HG03460 (cell line): ENCODE results near the gene TMEM263.
"Not testable (repeated sequence)": the region's sequence is repeated elsewhere in the genome, so short reads cannot be mapped to it uniquely, and the experiment has no call there.

Experiments used
- ATAC-seq: cut with Tn5 transposase; IDR thresholded peaks from one replicate; pipeline ENCODE4 v1.9.1; 2021; ENCODE audit not compliant: unreplicated experiment

TMEM263 gene

DNA sequence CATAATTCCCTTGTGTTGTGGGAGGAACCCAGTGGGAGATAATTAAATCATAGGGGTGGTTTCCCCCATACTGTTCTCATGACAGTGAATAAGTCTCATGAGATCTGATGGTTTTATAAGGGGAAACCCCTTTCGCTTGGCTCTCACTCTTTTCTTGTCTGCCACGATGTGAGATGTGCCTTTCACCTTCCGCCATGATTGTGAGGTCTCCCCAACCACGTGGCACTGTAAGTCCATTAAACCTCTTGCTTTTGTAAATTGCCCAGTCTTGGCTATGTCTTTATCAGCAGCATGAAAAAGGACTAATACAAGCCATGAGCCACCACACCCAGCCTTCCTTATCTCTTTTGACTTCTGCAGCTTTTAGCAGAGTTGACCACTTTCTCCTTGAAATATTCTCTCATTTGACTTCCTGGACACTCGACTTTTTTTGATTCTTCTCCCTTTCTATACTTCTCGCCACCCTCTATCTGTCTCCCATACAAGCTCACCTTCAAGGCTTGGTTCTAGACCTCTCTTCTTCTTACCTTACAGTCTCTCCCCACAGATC lies 29.0 kb downstream of the TMEM263 start:
- ATAC-seq: no peak

- no peak for ATAC-seq
These were observed 29.8 kb downstream of the TMEM263 start for GRCh38 chr12:106985479-106985878.

DNA sequence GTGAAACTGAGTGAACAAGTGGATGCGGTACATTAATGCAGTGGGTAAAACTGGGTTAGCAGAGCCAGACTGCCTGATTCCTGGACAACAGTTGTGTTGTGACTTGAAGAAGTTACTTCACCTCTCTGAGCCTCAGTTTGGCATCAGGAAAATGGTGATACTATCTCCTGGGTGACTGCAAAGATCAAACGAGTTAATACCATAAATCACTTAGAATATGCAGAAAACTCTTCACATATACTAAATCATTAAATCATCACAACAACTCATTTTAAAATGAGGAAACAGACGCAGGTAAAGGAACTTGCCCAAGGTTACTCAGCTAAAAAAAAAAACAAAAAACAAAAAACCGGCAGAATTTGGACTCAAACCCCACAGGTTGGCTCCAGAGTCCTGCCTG lies 30.4 kb downstream of the TMEM263 start:
- ATAC-seq: no peak

DNA sequence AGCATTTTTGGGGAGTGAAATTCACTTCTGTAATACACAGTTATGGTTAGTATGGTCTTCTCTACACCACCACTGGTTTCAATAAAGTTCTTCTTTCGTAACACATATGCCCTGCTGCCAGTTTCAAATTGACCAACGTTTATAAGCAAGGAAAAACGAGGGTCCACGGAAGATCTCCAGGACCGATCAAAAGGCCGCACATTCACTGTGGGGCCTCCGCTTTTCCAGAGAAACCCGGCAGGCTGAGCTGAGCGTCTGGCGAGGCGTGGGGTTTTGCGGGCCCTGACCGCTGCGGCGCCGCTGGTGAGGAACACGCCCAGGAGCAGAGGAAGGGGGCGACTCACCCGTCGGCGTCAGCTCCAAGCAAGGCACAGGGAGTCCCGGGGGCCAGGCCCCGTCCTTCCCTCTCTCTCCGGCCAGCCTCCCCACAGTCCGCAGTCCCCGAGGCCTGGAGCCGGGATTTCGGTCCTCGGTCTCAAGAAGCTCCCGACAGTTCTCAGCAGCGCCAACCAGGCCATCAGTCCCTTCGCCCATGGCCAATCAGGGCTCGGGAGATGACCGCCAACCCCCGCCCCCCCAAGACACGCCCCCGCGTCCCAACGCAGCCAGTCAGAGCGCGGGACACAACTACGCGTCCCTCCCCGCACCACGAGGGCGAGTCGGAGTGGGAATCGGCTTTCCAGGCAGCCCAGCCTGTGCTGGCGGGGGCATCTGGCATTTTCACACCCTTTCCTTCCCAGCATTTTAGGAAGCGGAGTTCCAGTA lies 31.1 kb downstream of the TMEM263 start, which contains the start of gene MTERF2:
TSS of gene MTERF2 (minus strand) at position 522 of the 765 bp plus-strand sequence. CDS start 8,432 bp downstream, outside the sequence.
- ATAC-seq: peak; percentile 96

- no peak for ATAC-seq
These were observed 32.1 kb downstream of the TMEM263 start for GRCh38 chr12:106987846-106988245.

DNA sequence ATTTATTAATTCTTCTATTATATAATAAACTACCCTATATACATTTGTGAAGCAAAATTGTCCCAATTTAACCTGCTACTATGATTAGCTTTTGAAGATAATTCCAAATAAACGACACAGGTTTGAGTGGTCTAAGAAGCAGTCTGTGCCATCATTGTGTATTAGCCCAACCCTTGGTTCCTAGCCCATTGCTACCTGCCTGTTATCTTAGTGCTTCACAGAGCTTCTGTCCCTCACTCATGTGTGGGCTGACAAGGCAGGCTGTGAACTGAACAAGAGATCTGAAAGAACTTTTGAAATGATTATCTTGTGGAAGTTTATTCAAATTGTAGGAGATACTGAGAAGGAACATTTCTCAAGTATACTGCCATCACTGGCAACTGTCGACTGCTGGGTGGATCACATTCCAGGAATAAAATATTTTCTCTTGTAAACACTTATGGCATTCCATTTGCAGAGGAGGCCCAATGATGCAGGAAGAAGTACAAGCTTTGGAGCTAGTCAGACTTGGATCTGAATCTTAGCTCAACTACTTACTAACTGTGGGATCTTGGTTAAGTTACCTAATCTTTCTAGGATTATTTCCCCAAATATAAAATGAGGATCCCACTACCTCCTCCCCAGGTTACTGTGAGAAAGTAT lies 39.0 kb downstream of the TMEM263 start:
- ATAC-seq: no peak

DNA sequence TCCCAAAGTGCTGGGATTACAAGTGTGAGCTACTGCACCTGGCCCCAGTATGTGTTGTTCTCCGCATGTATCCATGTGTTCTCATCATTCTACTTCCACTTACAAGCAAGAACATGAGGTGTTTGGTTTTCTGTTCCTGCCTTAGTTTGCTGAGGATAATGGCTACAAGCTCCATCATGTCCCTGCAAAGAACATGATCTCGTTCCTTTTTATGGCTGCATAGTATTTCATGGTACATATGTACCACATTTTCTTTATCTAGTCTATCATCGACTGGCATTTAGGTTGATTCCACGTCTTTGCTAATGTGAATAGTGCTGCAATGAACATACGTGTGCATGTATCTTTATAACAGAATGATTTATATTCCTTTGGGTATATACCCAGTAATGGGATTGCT lies 40.4 kb downstream of the TMEM263 start:
- ATAC-seq: not testable (repeated sequence)

DNA sequence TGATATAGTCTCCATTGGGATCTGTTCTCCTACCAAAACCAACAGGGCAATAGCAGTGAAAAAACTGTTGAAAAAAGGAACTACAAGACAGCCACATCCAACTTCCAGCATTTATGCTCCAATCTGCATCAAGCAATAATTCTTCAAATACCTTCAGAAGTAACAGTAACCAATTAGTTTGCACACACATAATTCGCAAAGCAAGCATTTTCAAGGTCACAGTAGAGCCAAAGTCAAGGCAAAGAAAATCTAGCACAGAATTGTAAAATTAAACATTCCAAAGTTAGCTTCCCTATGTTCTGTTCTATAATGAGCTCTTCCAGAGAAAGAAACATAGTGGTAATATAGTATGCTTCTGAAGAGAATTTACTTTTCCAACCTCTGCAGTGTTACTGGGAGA lies 42.2 kb downstream of the TMEM263 start:
- no peak for ATAC-seq

DNA sequence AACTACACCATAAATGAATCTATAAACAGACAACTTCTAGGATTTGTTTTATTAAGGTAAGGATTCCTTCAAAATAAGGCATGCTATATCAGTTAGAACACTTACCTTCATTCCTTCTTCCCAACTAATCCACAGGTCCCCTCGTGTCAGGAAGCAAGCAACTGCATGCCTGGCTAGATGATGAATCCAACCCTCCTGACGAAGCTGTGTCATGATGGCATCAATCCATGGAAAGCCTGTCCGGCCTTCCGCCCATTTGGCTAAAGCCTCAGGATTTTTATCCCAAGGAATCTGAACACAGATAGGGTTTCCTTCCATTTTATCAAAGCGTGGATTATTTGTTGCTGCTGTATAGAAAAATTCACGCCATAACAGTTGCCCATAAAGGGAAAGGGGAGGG lies 43.7 kb downstream of the TMEM263 start:
- ATAC-seq: no peak

DNA sequence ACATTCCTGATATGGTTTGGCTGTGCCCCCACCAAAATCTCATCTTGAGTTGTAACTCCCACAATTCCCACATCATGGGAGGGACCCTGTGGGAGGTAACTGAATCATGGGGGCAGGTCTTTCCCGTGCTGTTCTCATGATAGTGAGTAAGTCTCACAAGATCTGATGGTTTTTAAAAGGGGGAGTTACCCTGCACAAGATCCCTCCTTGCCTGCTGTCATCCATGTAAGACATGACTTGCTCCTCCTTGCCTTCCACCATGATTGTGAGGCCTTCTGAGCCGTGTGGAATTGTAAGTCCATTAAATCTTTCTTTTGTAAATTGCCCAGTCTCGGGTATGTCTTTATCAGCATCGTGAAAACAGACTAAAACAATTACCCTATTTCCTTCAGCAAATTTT lies 47.0 kb downstream of the TMEM263 start:
- not testable (repeated sequence) for ATAC-seq

- no peak for ATAC-seq
These were observed 51.7 kb downstream of the TMEM263 start for GRCh38 chr12:107007411-107007810.

DNA sequence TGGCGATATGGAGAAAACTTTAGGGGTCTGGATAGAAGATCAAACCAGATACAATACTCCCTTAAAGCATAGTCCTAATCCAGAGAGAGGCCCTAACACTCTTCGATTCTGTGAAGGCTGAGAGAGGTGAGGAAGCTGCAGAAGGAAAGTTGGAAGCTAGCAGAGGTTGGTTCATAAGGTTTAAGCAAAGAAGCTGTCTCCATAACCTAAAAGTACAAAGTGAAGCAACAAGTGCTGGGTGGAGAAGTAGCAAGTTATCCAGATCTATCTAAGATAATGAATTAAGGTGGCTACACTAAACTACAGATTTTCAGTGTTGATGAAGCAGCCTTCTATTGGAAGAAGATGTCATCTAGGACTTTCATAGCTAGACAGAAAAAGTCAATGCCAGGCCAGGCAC lies 55.8 kb downstream of the TMEM263 start:
- no peak for ATAC-seq

- ATAC-seq: no peak
These were observed 57.2 kb downstream of the TMEM263 start for GRCh38 chr12:107012736-107013425.

DNA sequence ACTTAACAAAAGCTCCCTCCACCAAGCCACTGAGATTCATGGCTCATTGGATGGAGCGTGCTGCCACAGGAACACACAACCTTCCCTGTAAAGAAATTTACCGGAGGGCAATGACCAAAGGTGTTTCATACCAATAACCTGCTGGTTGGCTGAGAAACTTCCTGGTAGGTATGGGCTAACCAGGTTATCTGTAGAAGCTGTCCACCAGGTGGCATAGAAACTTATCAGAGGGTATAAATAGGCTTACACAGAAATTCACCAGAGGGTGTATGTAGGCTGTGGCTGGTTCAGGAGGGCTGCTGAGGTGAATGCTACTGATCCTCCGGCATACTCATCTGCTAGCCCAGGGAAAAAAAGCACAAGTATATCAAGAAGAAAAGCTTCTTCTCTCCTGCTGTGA lies 58.3 kb downstream of the TMEM263 start:
- no peak for ATAC-seq

- ATAC-seq: no peak
These were observed 61.3 kb downstream of the TMEM263 start for GRCh38 chr12:107017042-107017441.

- no peak for ATAC-seq
These were observed 63.8 kb downstream of the TMEM263 start for GRCh38 chr12:107019546-107019945.
